Measurements from ENCODE around the gene PIAS1. TPM values are rescaled to one million over a fixed set of nuclear protein-coding genes. Genes with fewer than 3 reads are reported as not detected.
A peak's percentile ranks its signal among the peaks of the same experiment; 100 is the strongest.
"Not testable (repeated sequence)": the region's sequence is repeated elsewhere in the genome, so short reads cannot be mapped to it uniquely, and the experiment has no call there.

The PIAS1 gene
- total RNA-seq, 1 donor from 2014 or later: 17.1 TPM

GRCh38 chr15:68230157-68231100, 176.3 kb downstream of the PIAS1 start:
- peak in 1 of 2 donors; percentile 64 for DNase-seq (ENCODE audit: low spot score in 2 of 2)
- peak overlapping the region in 1 of 2 donors; percentile 51 for H3K27ac ChIP-seq
- H3K4me1 ChIP-seq: peaks cover 0 to 13% of the 10 kb centered on the region in 2 donors
- no peak for TF ChIP-seq CTCF (IDR thresholded peaks at IDR 0.05)
- H3K36me3 ChIP-seq: no peaks in the 10 kb centered on the region
- H3K27me3 ChIP-seq: no peaks in the 10 kb centered on the region
- no peaks in the 10 kb centered on the region for H3K9me3 ChIP-seq
- intact Hi-C loops (cut with DNase I): no loop called here
- peak overlapping the region; percentile 96 for H3K4me3 ChIP-seq

- H3K27me3 ChIP-seq: no peaks in the 10 kb centered on the region
- intact Hi-C loops (cut with DNase I): no loop called here
- peaks cover 0 to 13% of the 10 kb centered on the region in 2 donors for H3K4me1 ChIP-seq
- DNase-seq (ENCODE audit: low spot score in 2 of 2): peak in 1 of 2 donors; percentile 61
- TF ChIP-seq CTCF (IDR thresholded peaks at IDR 0.05): no peak
- H3K9me3 ChIP-seq: no peaks in the 10 kb centered on the region
- H3K36me3 ChIP-seq: no peaks in the 10 kb centered on the region
- no peak overlapping the region for H3K27ac ChIP-seq
- H3K4me3 ChIP-seq: no peak overlapping the region
Observed at GRCh38 chr15:68231102-68231818, 177.1 kb downstream of the PIAS1 start.

- H3K36me3 ChIP-seq: no peaks in the 10 kb centered on the region
- no peak overlapping the region for H3K27ac ChIP-seq
- TF ChIP-seq CTCF (IDR thresholded peaks at IDR 0.05): no peak
- H3K27me3 ChIP-seq: no peaks in the 10 kb centered on the region
- peak in 1 of 2 donors; percentile 44 for DNase-seq (ENCODE audit: low spot score in 2 of 2)
- no peaks in the 10 kb centered on the region for H3K9me3 ChIP-seq
- peaks cover 0 to 13% of the 10 kb centered on the region in 2 donors for H3K4me1 ChIP-seq
- no peak overlapping the region for H3K4me3 ChIP-seq
- intact Hi-C loops (cut with DNase I): no loop called here
Observed at GRCh38 chr15:68232449-68232848, 178.3 kb downstream of the PIAS1 start.

GRCh38 chr15:68232937-68233336, 178.8 kb downstream of the PIAS1 start:
- TF ChIP-seq CTCF (IDR thresholded peaks at IDR 0.05): no peak
- Histone ChIP-seq H3K27me3 (no peaks in the 10 kb centered on the region), H3K9me3 (no peaks in the 10 kb centered on the region), H3K27ac (no peak overlapping the region), H3K4me3 (no peak overlapping the region), H3K4me1 (peaks cover 0 to 13% of the 10 kb centered on the region in 2 donors), H3K36me3 (no peaks in the 10 kb centered on the region)
- intact Hi-C loops (cut with DNase I): no loop called here
- peak in 1 of 2 donors; percentile 50 for DNase-seq (ENCODE audit: low spot score in 2 of 2)

GRCh38 chr15:68234060-68234459, 179.9 kb downstream of the PIAS1 start:
- intact Hi-C loops (cut with DNase I): no loop called here
- H3K4me3 ChIP-seq: no peak overlapping the region
- peak in 1 of 2 donors; percentile 56 for DNase-seq (ENCODE audit: low spot score in 2 of 2)
- no peaks in the 10 kb centered on the region for H3K36me3 ChIP-seq
- H3K27ac ChIP-seq: no peak overlapping the region
- no peaks in the 10 kb centered on the region for H3K27me3 ChIP-seq
- H3K9me3 ChIP-seq: no peaks in the 10 kb centered on the region
- H3K4me1 ChIP-seq: peaks cover 0 to 6% of the 10 kb centered on the region in 2 donors
- TF ChIP-seq CTCF (IDR thresholded peaks at IDR 0.05): no peak

- DNase-seq (ENCODE audit: low spot score in 2 of 2): peak in 1 of 2 donors; percentile 13
- H3K4me1 ChIP-seq; H3K36me3 ChIP-seq; H3K4me3 ChIP-seq; intact Hi-C loops (cut with DNase I); H3K27me3 ChIP-seq; H3K27ac ChIP-seq; H3K9me3 ChIP-seq: not testable (repeated sequence)
Observed at GRCh38 chr15:68234520-68234919, 180.4 kb downstream of the PIAS1 start.
